Ascending aorta (tissue), 2 donors: ENCODE measurements around the gene P2RY14. TPM values are rescaled to one million over a fixed set of nuclear protein-coding genes. Genes with fewer than 3 reads are reported as not detected.

ENCODE experiments used
- DNase-seq, 2 donors: peaks; one replicate each; pipeline ENCODE4 v3.0.0-alpha.2; 2019; ENCODE audit warnings: low spot score in 2 of 2
- H3K27ac ChIP-seq, 2 donors: fragments of 200-600 bp; sonication (generic); one replicate each; pipeline ENCODE4 v1.5.1; 2016 to 2017; ENCODE audit warnings: mild to moderate bottlenecking in 1 of 2
- H3K27me3 ChIP-seq: fragments of 200-600 bp; sonication (generic); one replicate; pipeline ENCODE4 v1.5.1; 2017
- H3K36me3 ChIP-seq, 2 donors: fragments of 200-600 bp; sonication (generic); one replicate each; pipeline ENCODE4 v1.5.1; 2016
- H3K4me1 ChIP-seq, 2 donors: fragments of 200-600 bp; sonication (generic); one replicate each; pipeline ENCODE4 v1.5.1; 2016 to 2017; ENCODE audit warnings: mild to moderate bottlenecking in 1 of 2
- H3K4me3 ChIP-seq, 2 donors: fragments of 200-600 bp; sonication (generic); one replicate each; pipeline ENCODE4 v1.5.1; 2016 to 2017; ENCODE audit warnings: mild to moderate bottlenecking in 1 of 2
- H3K9me3 ChIP-seq, 2 donors: fragments of 200-600 bp; sonication (generic); one replicate each; pipeline ENCODE4 v1.5.1; 2016
- CTCF ChIP-seq, 3 experiments: fragments of 200-600 bp in 2 of 3; fragments of 450-650 bp in 1 of 3; sonication (generic) in 2 of 3; IDR thresholded peaks; one replicate each; pipeline ENCODE4 v1.5.1; 2016 to 2019; ENCODE audit warnings: antibody characterized with exemption in 3 of 3, mild to moderate bottlenecking in 1 of 3, moderate library complexity in 1 of 3
- intact Hi-C: fragments of 100-400 bp; cut with DNase I; formaldehyde crosslinking; loops from one replicate; pipeline ENCODE4 v1.15.1; 2023
- total RNA-seq: library from RNA; depleted of rRNA; stranded (reverse); fragments of >200 nt; gene quantifications from one replicate; pipeline ENCODE4 v1.1.0, GENCODE V29; 2016

The P2RY14 gene
- total RNA-seq, 1 donor from 2014 or later = 2.7 TPM

GRCh38 chr3:151318991-151319390 is 40.6 kb upstream of the P2RY14 start:
- no peaks in the 10 kb centered on the region for H3K9me3 ChIP-seq
- no peak for TF ChIP-seq CTCF (IDR thresholded peaks at IDR 0.05)
- no peak overlapping the region for H3K4me3 ChIP-seq
- H3K27ac ChIP-seq = no peak overlapping the region
- no peak for DNase-seq
- no peaks in the 10 kb centered on the region for H3K36me3 ChIP-seq
- H3K4me1 ChIP-seq = no peaks in the 10 kb centered on the region
- H3K27me3 ChIP-seq = no peaks in the 10 kb centered on the region
- intact Hi-C loops = no loop called here

GRCh38 chr3:151318313-151318712 is 40.0 kb upstream of the P2RY14 start:
- H3K9me3 ChIP-seq = no peaks in the 10 kb centered on the region
- no peaks in the 10 kb centered on the region for H3K36me3 ChIP-seq
- no peak for TF ChIP-seq CTCF (IDR thresholded peaks at IDR 0.05)
- H3K4me1 ChIP-seq = no peaks in the 10 kb centered on the region
- no peak overlapping the region for H3K27ac ChIP-seq
- no peaks in the 10 kb centered on the region for H3K27me3 ChIP-seq
- no peak for DNase-seq
- intact Hi-C loops = no loop called here
- H3K4me3 ChIP-seq = no peak overlapping the region

GRCh38 chr3:151316267-151316991 is 38.1 kb upstream of the P2RY14 start, which contains the start of gene GPR87:
Gene GPR87 (minus strand): TSS chr3:151316820. CDS start chr3:151300100, 16,720 bp downstream.
- no peaks in the 10 kb centered on the region for H3K27me3 ChIP-seq
- no peaks in the 10 kb centered on the region for H3K9me3 ChIP-seq
- H3K4me3 ChIP-seq = no peak within 1 kb of the TSS
- intact Hi-C loops = no loop called here
- H3K4me1 ChIP-seq = no peaks in the 10 kb centered on the region
- H3K27ac ChIP-seq = no peak within 1 kb of the TSS
- no peaks in the 10 kb centered on the region for H3K36me3 ChIP-seq
- no peak for TF ChIP-seq CTCF (IDR thresholded peaks at IDR 0.05)
- no peak for DNase-seq

- H3K4me1 ChIP-seq = no peaks in the 10 kb centered on the region
- no peak overlapping the region for H3K4me3 ChIP-seq
- no peak overlapping the region for H3K27ac ChIP-seq
- H3K27me3 ChIP-seq = no peaks in the 10 kb centered on the region
- H3K36me3 ChIP-seq = no peaks in the 10 kb centered on the region
- no peak for DNase-seq
- TF ChIP-seq CTCF (IDR thresholded peaks at IDR 0.05) = no peak
- H3K9me3 ChIP-seq = no peaks in the 10 kb centered on the region
- intact Hi-C loops = no loop called here
Measured at GRCh38 chr3:151315846-151316245, 37.5 kb upstream of the P2RY14 start.

GRCh38 chr3:151315136-151315535 is 36.8 kb upstream of the P2RY14 start:
- Histone ChIP-seq H3K36me3 (no peaks in the 10 kb centered on the region), H3K27ac (no peak overlapping the region), H3K9me3 (no peaks in the 10 kb centered on the region), H3K4me3 (no peak overlapping the region), H3K4me1 (no peaks in the 10 kb centered on the region), H3K27me3 (no peaks in the 10 kb centered on the region)
- no peak for DNase-seq
- intact Hi-C loops = no loop called here
- TF ChIP-seq CTCF (IDR thresholded peaks at IDR 0.05) = no peak
